Esophagus squamous epithelium (tissue), 4 donors: ENCODE measurements around the gene BRINP3.

Experiments
- POLR2A ChIP-seq, 4 donors: fragments of 450-650 bp; IDR thresholded peaks; one replicate each; pipeline ENCODE4 v1.6.1; 2017; ENCODE audit warnings: antibody characterized with exemption in 4 of 4, mild to moderate bottlenecking in 4 of 4, moderate library complexity in 3 of 4
- TF ChIP-seq, protein P1 (sequence below), 6 experiments: fragments of 450-650 bp in 4 of 6; fragments of 200-600 bp in 2 of 6; sonication (generic) in 2 of 6; IDR thresholded peaks; one replicate each; pipeline ENCODE4 v1.5.1; 2016 to 2019; ENCODE audit warnings: antibody characterized with exemption in 6 of 6, mild to moderate bottlenecking in 4 of 6, moderate library complexity in 4 of 6

DNA sequence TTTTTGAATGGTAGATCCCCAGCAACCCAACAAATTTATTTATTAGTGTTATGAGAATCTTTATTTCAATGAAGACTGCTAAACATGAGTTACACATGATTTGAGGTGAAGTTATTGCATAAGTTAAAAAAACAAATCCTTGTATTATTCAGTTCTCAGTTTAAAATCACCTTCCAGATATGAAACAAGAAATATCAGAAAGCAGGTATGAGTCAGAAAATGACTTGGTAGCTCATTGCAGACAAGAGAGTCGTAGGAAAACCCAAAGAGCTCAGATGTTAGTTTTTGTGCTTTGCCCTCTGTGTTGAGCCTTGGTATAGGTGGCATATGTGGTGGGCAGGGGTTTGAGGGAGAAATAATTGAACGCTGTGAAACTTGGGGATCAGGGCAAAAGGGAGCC, 339.4 kb downstream of the BRINP3 start:
- TF ChIP-seq, protein P1, sequence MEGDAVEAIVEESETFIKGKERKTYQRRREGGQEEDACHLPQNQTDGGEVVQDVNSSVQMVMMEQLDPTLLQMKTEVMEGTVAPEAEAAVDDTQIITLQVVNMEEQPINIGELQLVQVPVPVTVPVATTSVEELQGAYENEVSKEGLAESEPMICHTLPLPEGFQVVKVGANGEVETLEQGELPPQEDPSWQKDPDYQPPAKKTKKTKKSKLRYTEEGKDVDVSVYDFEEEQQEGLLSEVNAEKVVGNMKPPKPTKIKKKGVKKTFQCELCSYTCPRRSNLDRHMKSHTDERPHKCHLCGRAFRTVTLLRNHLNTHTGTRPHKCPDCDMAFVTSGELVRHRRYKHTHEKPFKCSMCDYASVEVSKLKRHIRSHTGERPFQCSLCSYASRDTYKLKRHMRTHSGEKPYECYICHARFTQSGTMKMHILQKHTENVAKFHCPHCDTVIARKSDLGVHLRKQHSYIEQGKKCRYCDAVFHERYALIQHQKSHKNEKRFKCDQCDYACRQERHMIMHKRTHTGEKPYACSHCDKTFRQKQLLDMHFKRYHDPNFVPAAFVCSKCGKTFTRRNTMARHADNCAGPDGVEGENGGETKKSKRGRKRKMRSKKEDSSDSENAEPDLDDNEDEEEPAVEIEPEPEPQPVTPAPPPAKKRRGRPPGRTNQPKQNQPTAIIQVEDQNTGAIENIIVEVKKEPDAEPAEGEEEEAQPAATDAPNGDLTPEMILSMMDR (IDR thresholded peaks at IDR 0.05) = no peak
- no peak for TF ChIP-seq POLR2A (IDR thresholded peaks at IDR 0.05)
